ENCODE results near the gene HYI.

- TF ChIP-seq ZNF274 (IDR thresholded peaks at IDR 0.05; ENCODE audit: low read depth, low read length) (no peak), YY1 (IDR thresholded peaks at IDR 0.05; ENCODE audit: insufficient read depth, insufficient read length) (no peak)
These were observed 46.2 kb upstream of the HYI start for GRCh38 chr1:43499898-43500297.
